Erythroblast (primary cell): ENCODE measurements around the gene SGCD.

Experiments used
- GATA1 ChIP-seq: IDR thresholded peaks from 2 replicates; pipeline ENCODE4 v1.6.1; 2011; ENCODE audit warnings: low read depth, mild to moderate bottlenecking, control low read depth, low read length, moderate library complexity
- POLR2A ChIP-seq: IDR thresholded peaks from 2 replicates; pipeline ENCODE4 v1.6.1; 2011; ENCODE audit warnings: mild to moderate bottlenecking, low read length

DNA sequence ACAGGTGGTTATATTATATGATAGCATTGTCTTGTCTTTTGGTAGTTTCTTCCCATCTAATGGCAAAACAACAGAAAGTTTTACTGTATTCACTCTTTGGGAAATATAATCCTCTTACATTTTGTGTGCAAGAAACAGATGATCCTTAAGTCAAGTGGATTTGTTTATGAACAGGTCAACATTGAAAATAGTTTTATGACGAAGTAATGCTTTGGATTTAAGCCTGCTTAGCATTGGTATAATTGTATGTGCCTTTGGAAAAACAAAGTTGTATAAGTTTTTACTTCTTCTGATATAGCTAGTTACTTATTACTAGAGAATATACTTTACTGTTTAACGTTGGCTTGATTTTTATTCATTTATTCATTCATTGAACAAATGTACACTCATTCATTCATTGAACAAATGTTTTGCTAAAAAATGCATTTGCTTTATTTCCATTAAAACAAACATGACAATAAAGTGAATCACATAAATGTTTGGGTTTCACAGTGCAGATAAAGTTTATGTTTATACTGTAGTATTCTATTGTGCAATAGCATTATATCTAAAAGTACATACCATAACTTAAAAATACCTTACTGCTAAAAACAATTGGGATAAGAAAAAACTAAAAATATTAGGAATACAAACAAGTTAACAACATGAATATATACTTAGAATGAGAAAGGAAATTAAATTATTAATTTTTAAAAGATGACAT, 12.3 kb downstream of the SGCD start:
- TF ChIP-seq POLR2A (no peak), GATA1 (no peak)
